Central memory CD8-positive, alpha-beta T cell (primary cell): ENCODE measurements around the gene GCNA.

ENCODE experiments used
- ATAC-seq: fragments of 150-1000 bp; cut with Tn5 transposase; replicated peaks from 2 replicates; pipeline ENCODE4 v1.10.0; 2022; ENCODE audit warnings: mild to moderate bottlenecking, moderate FRiP score, moderate number of reproducible peaks; ENCODE audit not compliant: poor library complexity, severe bottlenecking; ENCODE audit errors: extremely low read depth
- DNase-seq, 2 donors: peaks; one replicate each; pipeline ENCODE4 v3.0.0; 2021; ENCODE audit warnings: low spot score in 2 of 2
- H3K27ac Mint-ChIP-seq: one replicate; pipeline ENCODE4 v1.8.0; 2022; ENCODE audit warnings: low read depth, mild to moderate bottlenecking, moderate library complexity, mixed read lengths
- H3K27me3 Mint-ChIP-seq: one replicate; pipeline ENCODE4 v1.8.0; 2022; ENCODE audit warnings: mixed read lengths
- H3K36me3 Mint-ChIP-seq: one replicate; pipeline ENCODE4 v1.8.0; 2022; ENCODE audit warnings: mild to moderate bottlenecking, moderate library complexity, mixed read lengths; ENCODE audit not compliant: insufficient read depth
- H3K4me1 Mint-ChIP-seq: one replicate; pipeline ENCODE4 v1.8.0; 2022; ENCODE audit warnings: mixed read lengths
- H3K4me3 Mint-ChIP-seq: one replicate; pipeline ENCODE4 v1.8.0; 2022; ENCODE audit warnings: mild to moderate bottlenecking, moderate library complexity, mixed read lengths
- H3K9me3 Mint-ChIP-seq: one replicate; pipeline ENCODE4 v1.8.0; 2022; ENCODE audit warnings: mixed read lengths

GCNA gene

DNA sequence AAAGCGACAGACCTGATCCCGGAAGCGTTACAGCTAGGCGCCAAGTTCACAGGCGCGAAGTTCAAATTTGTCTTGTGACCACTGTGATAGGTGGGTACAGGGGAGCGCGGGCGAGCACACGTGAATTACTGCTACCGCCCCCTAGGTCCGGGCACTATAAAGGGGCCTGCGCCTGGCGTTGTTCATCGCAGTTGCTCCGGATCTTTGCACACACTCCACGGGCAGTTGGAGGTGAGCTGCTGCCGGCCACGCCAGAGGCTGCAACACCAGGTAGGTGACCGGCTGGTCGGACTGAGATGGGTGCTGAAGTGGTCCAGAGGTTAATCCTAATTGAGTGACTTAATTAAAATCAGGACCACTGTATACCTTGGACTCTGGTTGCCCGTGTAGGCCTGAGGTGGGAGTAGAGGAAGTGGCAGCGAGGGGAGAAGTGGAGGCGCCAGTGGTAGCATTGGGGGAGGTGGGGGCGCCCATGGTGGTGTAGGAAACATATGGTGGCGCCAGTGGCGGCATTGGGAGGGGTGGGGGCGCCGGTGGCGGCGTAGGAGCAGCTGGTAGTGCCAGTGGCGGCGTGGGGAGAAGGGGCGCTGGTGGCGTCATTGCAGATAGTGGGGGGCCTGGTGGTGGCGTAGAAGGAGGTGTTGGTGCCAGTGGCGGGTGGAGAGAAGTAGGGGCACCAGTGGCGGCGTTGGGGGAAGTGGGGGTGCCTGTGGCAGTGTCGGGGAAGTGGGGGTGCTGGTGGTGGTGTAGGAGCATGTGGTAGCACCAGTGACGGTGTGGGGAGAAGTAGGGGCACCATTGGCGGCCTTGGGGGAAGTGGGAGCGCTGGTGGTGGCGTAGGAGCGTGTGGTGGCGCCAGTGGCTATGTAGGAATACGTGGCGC, at the start of gene GCNA:
Gene GCNA (plus strand): TSS at position 185 of the 883 bp plus-strand sequence. CDS start 2,385 bp downstream, outside the sequence.
- peaks cover 47% of the 10 kb centered on the region for H3K36me3 Mint-ChIP-seq
- H3K27me3 Mint-ChIP-seq = no peaks in the 10 kb centered on the region
- no peaks in the 10 kb centered on the region for H3K4me1 Mint-ChIP-seq
- H3K4me3 Mint-ChIP-seq = no peak within 1 kb of the TSS
- no peaks in the 10 kb centered on the region for H3K9me3 Mint-ChIP-seq
- H3K27ac Mint-ChIP-seq = peak within 1 kb of the TSS; percentile 76
- DNase-seq (peak in 1 of 2 donors; percentile 9), ATAC-seq (no peak)

DNA sequence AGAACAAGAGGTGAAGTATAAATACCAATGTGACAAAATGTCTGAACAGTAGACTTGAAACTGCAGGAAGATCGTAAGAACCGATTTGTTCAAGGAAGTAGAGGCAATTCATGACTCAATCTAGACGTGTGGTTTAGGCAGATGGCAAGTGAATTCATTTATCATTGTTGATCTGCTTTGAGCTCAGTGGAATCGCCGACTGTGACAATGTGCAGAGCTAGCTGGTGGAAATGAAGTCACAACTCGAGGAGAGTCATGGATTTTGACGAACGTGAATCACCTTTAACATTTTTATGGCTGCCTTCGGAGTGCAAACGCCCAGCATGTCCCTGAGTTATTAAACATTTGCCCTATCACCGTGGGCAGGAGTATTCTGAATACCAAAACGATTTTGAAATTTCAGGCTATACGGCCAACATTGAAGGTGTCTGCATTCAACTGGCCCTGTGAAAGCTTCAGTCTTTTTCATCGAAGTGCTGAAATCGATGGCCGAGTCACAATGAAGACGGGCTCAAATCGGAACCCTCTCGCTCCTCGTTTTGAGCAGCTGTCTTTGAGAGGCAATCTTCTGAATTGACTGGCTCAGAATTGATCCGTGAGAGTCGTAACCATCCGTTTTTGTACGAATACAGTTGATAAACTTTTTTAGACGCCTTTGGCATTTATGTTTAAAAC, 46.0 kb upstream of the GCNA start:
- peak overlapping the region; percentile 100 for H3K4me3 Mint-ChIP-seq
- H3K36me3 Mint-ChIP-seq = peaks cover 31% of the 10 kb centered on the region
- peak; percentile 66 for ATAC-seq
- H3K9me3 Mint-ChIP-seq = no peaks in the 10 kb centered on the region
- peak overlapping the region; percentile 99 for H3K27ac Mint-ChIP-seq
- DNase-seq = peak; percentile 23 to 48
- H3K4me1 Mint-ChIP-seq = peaks cover 18% of the 10 kb centered on the region
- no peaks in the 10 kb centered on the region for H3K27me3 Mint-ChIP-seq

GRCh38 chrX:71532753-71533425, 45.3 kb upstream of the GCNA start, which contains the start of gene OGT:
TSS of gene OGT (plus strand) at chrX:71533104. CDS start at chrX:71533300, 196 bp downstream.
- peaks cover 18% of the 10 kb centered on the region for H3K4me1 Mint-ChIP-seq

GRCh38 chrX:71533516-71533850, 44.8 kb upstream of the GCNA start:
- H3K9me3 Mint-ChIP-seq = no peaks in the 10 kb centered on the region

More at GRCh38 chrX:71532753-71533425, 45.3 kb upstream of the GCNA start, which contains the start of gene OGT:
- Mint-ChIP-seq H3K27ac (peak within 1 kb of the TSS; percentile 99), H3K4me3 (peak within 1 kb of the TSS; percentile 100), H3K36me3 (peaks cover 35% of the 10 kb centered on the region), H3K9me3 (no peaks in the 10 kb centered on the region), H3K27me3 (no peaks in the 10 kb centered on the region)
- peak; percentile 80 to 93 for DNase-seq
- ATAC-seq = peak; percentile 82

DNA sequence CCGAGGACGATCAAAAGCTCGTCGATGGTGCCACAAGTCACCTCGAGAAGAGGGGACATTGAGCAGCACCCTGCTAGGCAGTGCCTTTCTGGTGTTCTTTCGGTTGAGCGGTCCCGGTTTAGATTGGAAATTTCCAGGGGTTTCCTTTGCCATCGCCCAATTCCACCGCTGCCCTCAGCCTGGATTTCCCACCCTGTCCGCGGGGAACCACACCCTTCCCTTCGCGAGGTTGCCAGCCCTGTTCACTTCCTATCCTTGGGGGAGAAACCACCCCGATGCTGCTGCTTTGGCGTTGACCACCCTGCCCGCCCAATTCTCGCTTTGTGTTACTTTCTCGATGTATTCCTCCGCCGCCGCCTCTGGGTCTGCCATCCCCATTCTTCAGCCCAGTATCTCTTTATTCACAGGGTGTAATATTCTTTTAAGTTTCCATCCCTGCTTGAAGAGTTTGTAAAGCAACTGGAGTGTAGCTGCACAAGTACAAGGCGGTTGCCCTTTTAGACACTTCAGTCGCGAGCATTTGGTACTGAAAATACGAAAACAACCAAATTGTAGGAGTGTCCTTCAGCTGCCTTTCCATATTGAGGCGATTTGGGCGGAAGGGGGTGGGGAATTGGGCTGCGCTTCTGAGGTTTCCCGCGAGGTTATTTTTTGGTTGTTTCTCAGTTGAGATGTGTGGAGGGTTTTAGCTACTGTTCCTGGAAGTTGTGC, 44.2 kb upstream of the GCNA start:
- H3K4me1 Mint-ChIP-seq = peaks cover 18% of the 10 kb centered on the region
- peak overlapping the region; percentile 99 for H3K27ac Mint-ChIP-seq
- DNase-seq (peak in 1 of 2 donors; percentile 44), ATAC-seq (peak; percentile 13)
- H3K27me3 Mint-ChIP-seq = no peaks in the 10 kb centered on the region
- no peaks in the 10 kb centered on the region for H3K9me3 Mint-ChIP-seq
- peak overlapping the region; percentile 100 for H3K4me3 Mint-ChIP-seq
- peaks cover 39% of the 10 kb centered on the region for H3K36me3 Mint-ChIP-seq

More at GRCh38 chrX:71533516-71533850, 44.8 kb upstream of the GCNA start:
- Mint-ChIP-seq H3K27me3 (no peaks in the 10 kb centered on the region), H3K36me3 (peaks cover 38% of the 10 kb centered on the region), H3K27ac (peak overlapping the region; percentile 99), H3K4me3 (peak overlapping the region; percentile 100), H3K4me1 (peaks cover 18% of the 10 kb centered on the region)
- no peak for DNase-seq
- ATAC-seq = no peak

DNA sequence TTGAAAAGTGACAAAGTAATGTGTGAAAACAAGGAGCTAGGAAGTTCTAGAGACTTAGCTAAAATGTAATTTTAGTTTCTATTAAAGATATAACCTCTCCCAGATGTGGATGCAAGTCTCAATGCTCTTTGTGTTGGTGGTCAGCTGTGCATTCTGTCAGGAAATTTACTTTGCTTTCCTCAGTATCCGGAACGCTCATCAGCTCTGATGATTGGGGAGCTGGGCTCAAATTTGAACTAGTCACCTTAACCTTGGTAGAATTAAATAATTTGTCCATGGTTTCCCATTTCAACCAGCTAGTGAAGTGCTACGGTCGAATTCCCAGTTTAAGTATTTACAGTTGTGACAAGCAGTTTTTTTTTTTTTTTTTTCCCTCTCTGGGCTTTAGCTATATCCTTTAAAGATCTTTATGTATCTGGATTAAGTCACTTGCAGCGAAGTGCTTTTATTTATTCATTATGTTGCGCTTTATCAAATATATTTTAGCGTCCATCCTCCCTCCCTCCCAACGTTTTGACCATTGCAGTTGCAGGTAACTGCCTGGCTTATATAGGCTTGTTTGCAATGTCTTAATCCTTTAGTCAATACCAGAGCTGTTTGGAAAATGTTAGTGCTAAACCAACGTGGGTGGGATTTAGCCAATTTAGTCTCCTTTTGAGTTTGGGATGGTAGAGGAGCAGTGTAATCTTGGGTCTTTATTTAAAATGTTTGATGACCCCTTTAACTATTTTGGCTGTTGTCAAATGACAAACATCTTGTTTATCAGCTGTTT, 43.3 kb upstream of the GCNA start:
- no peak for DNase-seq
- Mint-ChIP-seq H3K27ac (peak overlapping the region; percentile 99), H3K27me3 (no peaks in the 10 kb centered on the region), H3K9me3 (no peaks in the 10 kb centered on the region), H3K36me3 (peaks cover 41% of the 10 kb centered on the region), H3K4me1 (peaks cover 26% of the 10 kb centered on the region), H3K4me3 (peak overlapping the region; percentile 100)
- ATAC-seq = no peak

DNA sequence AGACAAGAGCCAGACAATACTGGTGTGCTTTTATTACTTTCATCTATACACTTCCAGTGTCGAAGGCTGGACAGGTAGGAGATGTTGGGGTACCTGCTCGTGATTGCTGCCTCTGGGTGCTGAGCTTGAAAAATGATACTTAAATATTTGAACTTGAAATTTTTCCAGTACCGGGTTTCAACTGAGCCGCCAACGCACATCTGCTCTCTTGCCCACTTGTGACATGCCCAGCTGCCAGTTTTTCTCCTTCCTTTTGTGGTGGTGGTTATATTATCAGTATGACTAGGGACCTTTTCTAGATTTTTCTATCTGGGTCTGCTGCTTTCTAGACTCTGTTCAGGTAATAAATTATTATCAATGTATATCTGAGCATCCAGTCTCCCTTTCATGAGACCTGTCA, 42.0 kb upstream of the GCNA start:
- no peaks in the 10 kb centered on the region for H3K9me3 Mint-ChIP-seq
- ATAC-seq = no peak
- no peak for DNase-seq
- peaks cover 49% of the 10 kb centered on the region for H3K36me3 Mint-ChIP-seq
- H3K4me1 Mint-ChIP-seq = peaks cover 31% of the 10 kb centered on the region
- H3K4me3 Mint-ChIP-seq = peak overlapping the region; percentile 82
- H3K27me3 Mint-ChIP-seq = no peaks in the 10 kb centered on the region
- H3K27ac Mint-ChIP-seq = peak overlapping the region; percentile 83

GRCh38 chrX:71537743-71538142, 40.5 kb upstream of the GCNA start:
- DNase-seq (no peak), ATAC-seq (no peak)
- H3K27me3 Mint-ChIP-seq = no peaks in the 10 kb centered on the region
- peaks cover 44% of the 10 kb centered on the region for H3K36me3 Mint-ChIP-seq
- H3K4me1 Mint-ChIP-seq = peaks cover 37% of the 10 kb centered on the region
- peak overlapping the region; percentile 82 for H3K4me3 Mint-ChIP-seq
- H3K9me3 Mint-ChIP-seq = no peaks in the 10 kb centered on the region
- H3K27ac Mint-ChIP-seq = peak overlapping the region; percentile 83

DNA sequence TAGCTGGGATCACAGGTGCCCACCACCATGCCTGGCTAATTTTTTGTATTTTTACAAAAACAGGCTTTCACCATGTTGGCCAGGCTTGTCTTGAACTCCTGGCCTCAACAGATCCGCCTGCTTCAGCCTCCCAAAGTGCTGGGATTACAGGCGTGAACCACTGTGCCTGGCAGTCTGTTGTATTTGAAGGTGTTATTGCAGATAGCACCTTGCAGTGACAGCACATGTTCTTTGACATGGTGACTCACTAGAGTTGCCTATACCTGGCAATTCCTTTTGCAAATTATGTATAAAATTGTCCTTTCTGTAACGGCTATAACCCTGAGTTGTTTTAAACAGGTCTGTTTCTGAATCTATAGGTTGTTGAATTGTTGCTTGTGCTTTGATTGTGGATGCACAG, 37.4 kb upstream of the GCNA start:
- DNase-seq (no peak), ATAC-seq (peak; percentile 47)
- peaks cover 57% of the 10 kb centered on the region for H3K36me3 Mint-ChIP-seq
- H3K27me3 Mint-ChIP-seq = no peaks in the 10 kb centered on the region
- H3K9me3 Mint-ChIP-seq = no peaks in the 10 kb centered on the region
- peaks cover 42% of the 10 kb centered on the region for H3K4me1 Mint-ChIP-seq
- peak overlapping the region; percentile 71 for H3K4me3 Mint-ChIP-seq
- peak overlapping the region; percentile 59 for H3K27ac Mint-ChIP-seq

- peaks cover 62% of the 10 kb centered on the region for H3K36me3 Mint-ChIP-seq
- H3K9me3 Mint-ChIP-seq = no peaks in the 10 kb centered on the region
- H3K4me3 Mint-ChIP-seq = peak overlapping the region; percentile 71
- H3K4me1 Mint-ChIP-seq = peaks cover 45% of the 10 kb centered on the region
- peak overlapping the region; percentile 59 for H3K27ac Mint-ChIP-seq
- no peaks in the 10 kb centered on the region for H3K27me3 Mint-ChIP-seq
- DNase-seq (no peak), ATAC-seq (peak; percentile 21)
These were observed 36.8 kb upstream of the GCNA start for GRCh38 chrX:71541210-71542022.

GRCh38 chrX:71542411-71542810, 35.8 kb upstream of the GCNA start:
- peaks cover 61% of the 10 kb centered on the region for H3K36me3 Mint-ChIP-seq
- H3K4me3 Mint-ChIP-seq = peak overlapping the region; percentile 71
- ATAC-seq (no peak), DNase-seq (no peak)
- H3K4me1 Mint-ChIP-seq = peaks cover 42% of the 10 kb centered on the region
- no peaks in the 10 kb centered on the region for H3K27me3 Mint-ChIP-seq
- no peaks in the 10 kb centered on the region for H3K9me3 Mint-ChIP-seq
- H3K27ac Mint-ChIP-seq = peak overlapping the region; percentile 59
